Stimulated activated CD8-positive, alpha-beta memory T cell treated with anti-CD3 and anti-CD28 coated beads, Interleukin-2, amount 100 ng/mL, for 48 hours (primary cell): ENCODE data around the gene TIMM22.
"Not testable (repeated sequence)": the region's sequence is repeated elsewhere in the genome, so short reads cannot be mapped to it uniquely, and the experiment has no call there.

Source experiments
- DNase-seq, 2 donors: peaks; one replicate each; pipeline ENCODE4 v3.0.0-alpha.2; 2020; ENCODE audit warnings: low read depth in 2 of 2

The TIMM22 gene

GRCh38 chr17:1039511-1040215 is 42.7 kb downstream of the TIMM22 start:
- no peak for DNase-seq

GRCh38 chr17:1040216-1040600 is 43.3 kb downstream of the TIMM22 start:
- DNase-seq: no peak

- no peak for DNase-seq
Observed at GRCh38 chr17:1041746-1042145, 44.8 kb downstream of the TIMM22 start.

- DNase-seq: no peak
Observed at GRCh38 chr17:1042486-1042885, 45.6 kb downstream of the TIMM22 start.

- DNase-seq: no peak
Observed at GRCh38 chr17:1043601-1044251, 46.8 kb downstream of the TIMM22 start.

- DNase-seq: not testable (repeated sequence)
Observed at GRCh38 chr17:1044387-1045009, 47.6 kb downstream of the TIMM22 start.

GRCh38 chr17:1045456-1045855 is 48.5 kb downstream of the TIMM22 start:
- DNase-seq: no peak

- no peak for DNase-seq
Observed at GRCh38 chr17:1047177-1047878, 50.4 kb downstream of the TIMM22 start.

GRCh38 chr17:1047879-1048470 is 51.0 kb downstream of the TIMM22 start:
- no peak for DNase-seq

GRCh38 chr17:1048516-1049115 is 51.7 kb downstream of the TIMM22 start:
- not testable (repeated sequence) for DNase-seq

GRCh38 chr17:1049446-1050225 is 52.7 kb downstream of the TIMM22 start:
- no peak for DNase-seq

- no peak for DNase-seq
Observed at GRCh38 chr17:1050246-1050995, 53.5 kb downstream of the TIMM22 start.

- DNase-seq: no peak
Observed at GRCh38 chr17:1050996-1051925, 54.3 kb downstream of the TIMM22 start.
